HepG2 (cell line): ENCODE data around the gene HAUS1. TPM values are rescaled to one million over a fixed set of nuclear protein-coding genes. Genes with fewer than 3 reads are reported as not detected.

Experiments
- ATAC-seq: fragments of 200-7000 bp; cut with Tn5 transposase; 3 replicates; pipeline ENCODE4 v1.9.1; 2020; ENCODE audit warnings: mild to moderate bottlenecking, moderate library complexity
- BruUV-seq: library from RNA; stranded (reverse); fragments of 400-500 nt; replicated peaks from 2 replicates; lab custom pipeline; 2021; lab: Mats Ljungman, UMichigan
- CTCF ChIA-PET: fragments of 300-600 bp; formaldehyde crosslinking; extraction: SDS; loops from one replicate; lab custom pipeline; 2021; ENCODE audit warnings: low total read pairs, inconsistent platforms, low intra/inter-chr PET ratio; lab: Yijun Ruan, JAX
- POLR2A ChIA-PET: fragments of 350-600 bp; sonication (Branson Sonifier 250); formaldehyde crosslinking; loops from one replicate; lab custom pipeline; 2020; ENCODE audit warnings: antibody characterized with exemption, inconsistent platforms; lab: Yijun Ruan, JAX
- DNase-seq: peaks from one replicate; pipeline ENCODE4 v3.0.0-alpha.2; 2015; ENCODE audit warnings: low spot score
- FAIRE-seq: peaks from 3 replicates; lab custom pipeline; 2011; peaks lifted over from hg19 to GRCh38; lab: Jason Lieb, UNC
- H2AFZ ChIP-seq: one replicate; pipeline ENCODE4 v1.6.1; 2011; ENCODE audit warnings: low read length, inconsistent platforms
- H3K27ac ChIP-seq: fragments of 300-600 bp; 3 replicates; pipeline ENCODE4 v1.8.0; 2011; ENCODE audit warnings: mixed run types, mild to moderate bottlenecking, mixed read lengths, low read length, inconsistent platforms; ENCODE audit not compliant: insufficient read depth; ENCODE audit errors: extremely low read length
- H3K27me3 ChIP-seq, 2 experiments: fragments of 200-600 bp in 1 of 2; 2 replicates in 1 of 2; 3 replicates in 1 of 2; pipeline versions ENCODE4 v1.6.0 to v1.8.0; 2011; ENCODE audit warnings: low read length in 2 of 2, mild to moderate bottlenecking in 2 of 2, moderate library complexity in 2 of 2, inconsistent platforms in 1 of 2; ENCODE audit not compliant: insufficient read depth in 2 of 2, control insufficient read depth in 1 of 2
- H3K36me3 ChIP-seq, 2 experiments: fragments of 200-600 bp in 1 of 2; replicated peaks in 1 of 2; 2 replicates in 1 of 2; 3 replicates in 1 of 2; pipeline versions ENCODE4 v1.5.1 to v1.8.0; 2011; ENCODE audit warnings: low read length in 2 of 2, inconsistent platforms in 1 of 2; ENCODE audit not compliant: insufficient read depth in 2 of 2, control insufficient read depth in 1 of 2
- H3K4me1 ChIP-seq: 2 replicates; pipeline ENCODE4 v1.5.1; 2012; ENCODE audit warnings: low read length, inconsistent platforms; ENCODE audit not compliant: insufficient read depth
- H3K4me2 ChIP-seq: 2 replicates; pipeline ENCODE4 v1.6.0; 2011; ENCODE audit warnings: low read depth, low read length, inconsistent platforms
- H3K4me3 ChIP-seq, 3 experiments: fragments of 200-600 bp in 1 of 3; sonication (generic), shearing (Covaris generic) in 1 of 3; replicated peaks in 1 of 3; 2 replicates each; pipeline ENCODE4 v1.5.1; 2011 to 2016; ENCODE audit warnings: low read length in 3 of 3, inconsistent platforms in 2 of 3, low read depth in 2 of 3, mild to moderate bottlenecking in 2 of 3, control low read depth in 1 of 3, mixed read lengths in 1 of 3; ENCODE audit not compliant: insufficient read depth in 1 of 3
- H3K79me2 ChIP-seq: one replicate; pipeline ENCODE4 v1.6.1; 2011; ENCODE audit warnings: low read length, inconsistent platforms; ENCODE audit not compliant: insufficient read depth
- H3K9ac ChIP-seq: 2 replicates; pipeline ENCODE4 v1.6.0; 2011; ENCODE audit warnings: mild to moderate bottlenecking, low read depth, low read length, inconsistent platforms; ENCODE audit not compliant: insufficient read depth
- H3K9me3 ChIP-seq: 2 replicates; pipeline ENCODE4 v1.5.1; 2012; ENCODE audit warnings: mild to moderate bottlenecking, low read length
- H4K20me1 ChIP-seq: 2 replicates; pipeline ENCODE4 v1.6.0; 2011; ENCODE audit warnings: inconsistent platforms, mild to moderate bottlenecking, low read length, moderate library complexity; ENCODE audit not compliant: insufficient read depth
- DPF2 ChIP-seq: sonication (generic); formaldehyde crosslinking; IDR thresholded peaks from 2 replicates; pipeline ENCODE4 v1.4.0; 2020; ENCODE audit warnings: mild to moderate bottlenecking, low read depth, missing genetic modification reagents, borderline replicate concordance
- HDAC6 ChIP-seq: fragments of 200-600 bp; sonication (generic); IDR thresholded peaks from 2 replicates; pipeline ENCODE4 v1.7.0; 2017; ENCODE audit warnings: mild to moderate bottlenecking, antibody characterized with exemption, low read length, low read depth
- KDM3A ChIP-seq: IDR thresholded peaks from 2 replicates; pipeline ENCODE4 v1.6.1; 2018; ENCODE audit warnings: low read depth, missing compliant biosample characterization
- RFXANK ChIP-seq: IDR thresholded peaks from 2 replicates; pipeline ENCODE4 v1.6.1; 2016
- ZNF101 ChIP-seq: sonication (generic); formaldehyde crosslinking; IDR thresholded peaks from 2 replicates; pipeline ENCODE4 v1.4.0; 2020; ENCODE audit warnings: mild to moderate bottlenecking, low read depth, missing genetic modification reagents, borderline replicate concordance
- ZNF274 ChIP-seq: sonication (generic); formaldehyde crosslinking; IDR thresholded peaks from 2 replicates; pipeline ENCODE4 v1.5.1; 2020; ENCODE audit warnings: mild to moderate bottlenecking, missing genetic modification reagents
- ZNF484 ChIP-seq: sonication (generic); formaldehyde crosslinking; IDR thresholded peaks from 2 replicates; pipeline ENCODE4 v1.5.1; 2020; ENCODE audit warnings: mild to moderate bottlenecking, low read depth, missing genetic modification reagents, borderline replicate concordance
- ZNF549 ChIP-seq: sonication (generic); formaldehyde crosslinking; IDR thresholded peaks from 2 replicates; pipeline ENCODE4 v1.5.0; 2020; ENCODE audit warnings: missing genetic modification reagents
- ZNF747 ChIP-seq: sonication (generic); formaldehyde crosslinking; IDR thresholded peaks from 2 replicates; pipeline ENCODE4 v1.8.1; 2023; ENCODE audit warnings: missing genetic modification reagents, mild to moderate bottlenecking, borderline replicate concordance
- ZNF879 ChIP-seq: sonication (generic); formaldehyde crosslinking; IDR thresholded peaks from 2 replicates; pipeline ENCODE4 v1.8.1; 2023; ENCODE audit warnings: missing genetic modification reagents
- WGBS: methylation state at CpG from one replicate; pipeline ENCODE4 v1.1.6; 2017; ENCODE audit warnings: low lambda C conversion rate; 5-methylcytosine and 5-hydroxymethylcytosine counted together
- in situ Hi-C: cut with HindIII; loops from 2 replicates; pipeline ENCODE4 v1.10.0; 2017; ENCODE audit warnings: low pct_unique_long_range_greater_than_20kb; ENCODE audit not compliant: extremely low pct_ligation_motif_present
- intact Hi-C: fragments of 100-400 bp; cut with micrococcal nuclease; formaldehyde crosslinking; loops from one replicate; pipeline ENCODE4 v1.10.0; 2022; ENCODE audit not compliant: unreplicated experiment
- polyA plus RNA-seq, 8 experiments: library from polyadenylated mRNA; depleted of rRNA in 3 of 8; stranded (reverse) in 7 of 8; unstranded in 1 of 8; fragments of >200 nt; fragmentation: Illumina TruSeq in 4 of 8; extraction: Trizol in 4 of 8; gene quantifications; 2 replicates each; pipeline versions ENCODE4 v1.2.1 to v1.2.3, GENCODE V29; 2011 to 2016; ENCODE audit warnings: low read depth in 4 of 8, missing spikeins in 1 of 8, mixed read lengths in 1 of 8; ENCODE audit not compliant: insufficient read depth in 1 of 8
- total RNA-seq, 5 experiments: library from RNA; depleted of rRNA; stranded (reverse); fragments of >200 nt; fragmentation: Illumina TruSeq; extraction: Trizol; gene quantifications; 2 replicates each; pipeline ENCODE4 v1.2.3, GENCODE V29; 2016; ENCODE audit warnings: low read depth in 1 of 5
- TF ChIP-seq, protein P1 (sequence below): sonication (generic); formaldehyde crosslinking; IDR thresholded peaks from 2 replicates; pipeline ENCODE4 v1.5.0; 2020; ENCODE audit warnings: mild to moderate bottlenecking, missing genetic modification reagents, borderline replicate concordance
- TF ChIP-seq, protein P2 (sequence below): sonication (generic); formaldehyde crosslinking; IDR thresholded peaks from 2 replicates; pipeline ENCODE4 v1.8.0; 2023; ENCODE audit warnings: mild to moderate bottlenecking, missing genetic modification reagents
- TF ChIP-seq, protein P3 (sequence below): sonication (generic); formaldehyde crosslinking; IDR thresholded peaks from 2 replicates; pipeline ENCODE4 v1.8.1; 2023; ENCODE audit warnings: missing genetic modification reagents, inconsistent platforms, borderline replicate concordance
- TF ChIP-seq, protein P4 (sequence below): sonication (generic); formaldehyde crosslinking; IDR thresholded peaks from 2 replicates; pipeline ENCODE4 v1.4.0; 2020; ENCODE audit warnings: low read depth, mild to moderate bottlenecking, missing genetic modification reagents

The HAUS1 gene
- total and polyA plus RNA-seq, 2 of the 13 experiments (the other 11 are each of a cell fraction or from before 2014, with no cell fraction given): 20.6 to 59.2 TPM

DNA sequence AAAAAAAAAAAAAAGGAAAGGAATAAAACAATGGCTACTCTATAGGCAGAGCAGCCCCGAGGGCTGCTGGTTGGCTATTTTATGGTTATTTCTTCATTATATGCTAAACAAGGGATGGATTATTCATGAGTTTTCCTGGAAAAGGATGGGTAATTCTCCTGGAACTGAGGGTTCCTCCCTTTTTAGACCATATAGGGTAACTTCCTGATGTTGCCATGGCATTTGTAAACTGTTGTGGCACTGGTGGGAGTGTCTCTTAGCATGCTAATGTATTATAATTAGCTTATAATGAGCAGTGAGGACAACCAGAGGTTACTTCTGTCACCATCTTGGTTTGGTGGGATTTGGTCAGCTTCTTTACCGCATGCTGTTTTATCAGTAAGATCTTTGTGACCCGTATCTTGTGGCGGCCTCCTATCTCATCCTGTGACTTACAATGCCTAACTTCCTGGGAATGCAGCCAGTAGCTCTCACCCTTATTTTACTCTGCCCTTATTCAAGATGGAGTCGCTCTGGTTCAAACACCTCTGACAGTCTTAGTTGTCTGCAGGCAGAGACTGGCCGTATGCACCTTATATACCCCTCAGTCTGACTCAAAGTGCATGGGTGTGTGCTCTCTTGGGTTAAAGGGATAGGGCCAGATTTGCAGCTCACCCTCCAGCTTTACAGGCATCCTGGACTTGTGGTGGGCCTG lies 57.7 kb downstream of the HAUS1 start:
- no peak for TF ChIP-seq DPF2
- no peak for TF ChIP-seq KDM3A
- TF ChIP-seq, protein P1, sequence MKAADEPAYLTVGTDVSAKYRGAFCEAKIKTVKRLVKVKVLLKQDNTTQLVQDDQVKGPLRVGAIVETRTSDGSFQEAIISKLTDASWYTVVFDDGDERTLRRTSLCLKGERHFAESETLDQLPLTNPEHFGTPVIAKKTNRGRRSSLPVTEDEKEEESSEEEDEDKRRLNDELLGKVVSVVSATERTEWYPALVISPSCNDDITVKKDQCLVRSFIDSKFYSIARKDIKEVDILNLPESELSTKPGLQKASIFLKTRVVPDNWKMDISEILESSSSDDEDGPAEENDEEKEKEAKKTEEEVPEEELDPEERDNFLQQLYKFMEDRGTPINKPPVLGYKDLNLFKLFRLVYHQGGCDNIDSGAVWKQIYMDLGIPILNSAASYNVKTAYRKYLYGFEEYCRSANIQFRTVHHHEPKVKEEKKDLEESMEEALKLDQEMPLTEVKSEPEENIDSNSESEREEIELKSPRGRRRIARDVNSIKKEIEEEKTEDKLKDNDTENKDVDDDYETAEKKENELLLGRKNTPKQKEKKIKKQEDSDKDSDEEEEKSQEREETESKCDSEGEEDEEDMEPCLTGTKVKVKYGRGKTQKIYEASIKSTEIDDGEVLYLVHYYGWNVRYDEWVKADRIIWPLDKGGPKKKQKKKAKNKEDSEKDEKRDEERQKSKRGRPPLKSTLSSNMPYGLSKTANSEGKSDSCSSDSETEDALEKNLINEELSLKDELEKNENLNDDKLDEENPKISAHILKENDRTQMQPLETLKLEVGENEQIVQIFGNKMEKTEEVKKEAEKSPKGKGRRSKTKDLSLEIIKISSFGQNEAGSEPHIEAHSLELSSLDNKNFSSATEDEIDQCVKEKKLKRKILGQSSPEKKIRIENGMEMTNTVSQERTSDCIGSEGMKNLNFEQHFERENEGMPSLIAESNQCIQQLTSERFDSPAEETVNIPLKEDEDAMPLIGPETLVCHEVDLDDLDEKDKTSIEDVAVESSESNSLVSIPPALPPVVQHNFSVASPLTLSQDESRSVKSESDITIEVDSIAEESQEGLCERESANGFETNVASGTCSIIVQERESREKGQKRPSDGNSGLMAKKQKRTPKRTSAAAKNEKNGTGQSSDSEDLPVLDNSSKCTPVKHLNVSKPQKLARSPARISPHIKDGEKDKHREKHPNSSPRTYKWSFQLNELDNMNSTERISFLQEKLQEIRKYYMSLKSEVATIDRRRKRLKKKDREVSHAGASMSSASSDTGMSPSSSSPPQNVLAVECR (CRISPR knock-in tag): no peak
- TF ChIP-seq ZNF879 (CRISPR knock-in tag): no peak
- TF ChIP-seq, protein P2, sequence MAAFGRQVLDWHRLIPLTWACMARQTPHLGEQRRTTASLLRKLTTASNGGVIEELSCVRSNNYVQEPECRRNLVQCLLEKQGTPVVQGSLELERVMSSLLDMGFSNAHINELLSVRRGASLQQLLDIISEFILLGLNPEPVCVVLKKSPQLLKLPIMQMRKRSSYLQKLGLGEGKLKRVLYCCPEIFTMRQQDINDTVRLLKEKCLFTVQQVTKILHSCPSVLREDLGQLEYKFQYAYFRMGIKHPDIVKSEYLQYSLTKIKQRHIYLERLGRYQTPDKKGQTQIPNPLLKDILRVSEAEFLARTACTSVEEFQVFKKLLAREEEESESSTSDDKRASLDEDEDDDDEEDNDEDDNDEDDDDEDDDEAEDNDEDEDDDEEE (CRISPR knock-in tag): no peak
- no peak for TF ChIP-seq ZNF274 (CRISPR knock-in tag)
- TF ChIP-seq ZNF549 (CRISPR knock-in tag): no peak
- TF ChIP-seq ZNF101: no peak
- TF ChIP-seq, protein P3, sequence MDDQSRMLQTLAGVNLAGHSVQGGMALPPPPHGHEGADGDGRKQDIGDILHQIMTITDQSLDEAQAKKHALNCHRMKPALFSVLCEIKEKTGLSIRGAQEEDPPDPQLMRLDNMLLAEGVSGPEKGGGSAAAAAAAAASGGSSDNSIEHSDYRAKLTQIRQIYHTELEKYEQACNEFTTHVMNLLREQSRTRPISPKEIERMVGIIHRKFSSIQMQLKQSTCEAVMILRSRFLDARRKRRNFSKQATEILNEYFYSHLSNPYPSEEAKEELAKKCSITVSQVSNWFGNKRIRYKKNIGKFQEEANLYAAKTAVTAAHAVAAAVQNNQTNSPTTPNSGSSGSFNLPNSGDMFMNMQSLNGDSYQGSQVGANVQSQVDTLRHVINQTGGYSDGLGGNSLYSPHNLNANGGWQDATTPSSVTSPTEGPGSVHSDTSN (CRISPR knock-in tag): no peak
- no peak for TF ChIP-seq ZNF484 (CRISPR knock-in tag)
- TF ChIP-seq, protein P4, sequence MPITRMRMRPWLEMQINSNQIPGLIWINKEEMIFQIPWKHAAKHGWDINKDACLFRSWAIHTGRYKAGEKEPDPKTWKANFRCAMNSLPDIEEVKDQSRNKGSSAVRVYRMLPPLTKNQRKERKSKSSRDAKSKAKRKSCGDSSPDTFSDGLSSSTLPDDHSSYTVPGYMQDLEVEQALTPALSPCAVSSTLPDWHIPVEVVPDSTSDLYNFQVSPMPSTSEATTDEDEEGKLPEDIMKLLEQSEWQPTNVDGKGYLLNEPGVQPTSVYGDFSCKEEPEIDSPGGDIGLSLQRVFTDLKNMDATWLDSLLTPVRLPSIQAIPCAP: no peak
- no peak for TF ChIP-seq RFXANK (CRISPR knock-in tag)
- TF ChIP-seq HDAC6: no peak
- no peak for TF ChIP-seq ZNF747 (CRISPR knock-in tag)
- CTCF ChIA-PET: no interaction called here
- ATAC-seq: no peak
- H3K36me3 ChIP-seq: no peaks in the 10 kb centered on the region
- in situ Hi-C loops (no loop called here), intact Hi-C loops (no loop called here)
- no peak for FAIRE-seq
- POLR2A ChIA-PET: no interaction called here
- H3K4me1 ChIP-seq: peaks cover 18% of the 10 kb centered on the region
- no peaks in the 10 kb centered on the region for H4K20me1 ChIP-seq
- H3K9ac ChIP-seq: no peak overlapping the region
- no peak overlapping the region for H2AFZ ChIP-seq
- H3K9me3 ChIP-seq: no peaks in the 10 kb centered on the region
- no peaks in the 10 kb centered on the region for H3K79me2 ChIP-seq
- 62% methylated on average over 5 of the region's 6 CpGs for WGBS
- H3K4me2 ChIP-seq: no peak overlapping the region
- H3K27ac ChIP-seq: no peak overlapping the region
- no peak overlapping the region for H3K4me3 ChIP-seq
- H3K27me3 ChIP-seq: no peaks in the 10 kb centered on the region
- no TSS peak for BruUV-seq
- no peak for DNase-seq
